ENCODE data around the gene PRUNE2. TPM values are rescaled to one million over a fixed set of nuclear protein-coding genes. Genes with fewer than 3 reads are reported as not detected.

PRUNE2 gene
- total RNA-seq, 6 experiments from 2014 or later = 1.4 to 3.3 (median 2.1) TPM

GRCh38 chr9:76630916-76631315 lies 275.0 kb downstream of the PRUNE2 start:
- no peak overlapping the region for H3K4me3 ChIP-seq
- H3K4me1 ChIP-seq = no peaks in the 10 kb centered on the region
- H3K9me3 ChIP-seq = no peaks in the 10 kb centered on the region
- no peaks in the 10 kb centered on the region for H3K36me3 ChIP-seq
- no peak for DNase-seq
- 53% methylated on average over 2 of the region's 3 CpGs for WGBS (ENCODE audit: insufficient coverage, low coverage, low lambda C conversion rate, missing lambda C conversion rate)
- H3K27ac ChIP-seq = no peak overlapping the region
- H3K27me3 ChIP-seq = no peaks in the 10 kb centered on the region
- no peak for ATAC-seq
- TF ChIP-seq POLR2A (IDR thresholded peaks at IDR 0.05) = no peak
- no peak for TF ChIP-seq CTCF (IDR thresholded peaks at IDR 0.05)
- intact Hi-C loops (cut with DNase I) = no loop called here

- no peak overlapping the region for H3K27ac ChIP-seq
- intact Hi-C loops (cut with DNase I) = no loop called here
- 34% methylated on average over 4 of the region's 4 CpGs for WGBS (ENCODE audit: insufficient coverage, low coverage, low lambda C conversion rate, missing lambda C conversion rate)
- no peak overlapping the region for H3K4me3 ChIP-seq
- ATAC-seq = no peak
- H3K4me1 ChIP-seq = no peaks in the 10 kb centered on the region
- H3K36me3 ChIP-seq = no peaks in the 10 kb centered on the region
- no peak for DNase-seq
- TF ChIP-seq CTCF (IDR thresholded peaks at IDR 0.05) (no peak), POLR2A (IDR thresholded peaks at IDR 0.05) (no peak)
- no peaks in the 10 kb centered on the region for H3K9me3 ChIP-seq
- H3K27me3 ChIP-seq = no peaks in the 10 kb centered on the region
Observed at GRCh38 chr9:76629205-76629990, 276.5 kb downstream of the PRUNE2 start.

- Histone ChIP-seq H3K27ac (no peak overlapping the region), H3K4me1 (no peaks in the 10 kb centered on the region), H3K9me3 (no peaks in the 10 kb centered on the region), H3K4me3 (no peak overlapping the region), H3K36me3 (no peaks in the 10 kb centered on the region), H3K27me3 (no peaks in the 10 kb centered on the region)
- no peak for DNase-seq
- no peak for ATAC-seq
- WGBS (ENCODE audit: insufficient coverage, low coverage, low lambda C conversion rate, missing lambda C conversion rate) = 79% methylated on average over 5 of the region's 5 CpGs
- TF ChIP-seq POLR2A (IDR thresholded peaks at IDR 0.05) (no peak), CTCF (IDR thresholded peaks at IDR 0.05) (no peak)
- intact Hi-C loops (cut with DNase I) = no loop called here
Observed at GRCh38 chr9:76628155-76628554, 277.8 kb downstream of the PRUNE2 start.

GRCh38 chr9:76626980-76627379 lies 278.9 kb downstream of the PRUNE2 start:
- no peaks in the 10 kb centered on the region for H3K36me3 ChIP-seq
- 72% methylated on average over 7 of the region's 7 CpGs for WGBS (ENCODE audit: insufficient coverage, low coverage, low lambda C conversion rate, missing lambda C conversion rate)
- DNase-seq (no peak), ATAC-seq (no peak)
- H3K27ac ChIP-seq = no peak overlapping the region
- H3K4me3 ChIP-seq = no peak overlapping the region
- H3K27me3 ChIP-seq = no peaks in the 10 kb centered on the region
- H3K9me3 ChIP-seq = no peaks in the 10 kb centered on the region
- no peaks in the 10 kb centered on the region for H3K4me1 ChIP-seq
- TF ChIP-seq CTCF (IDR thresholded peaks at IDR 0.05) (no peak), POLR2A (IDR thresholded peaks at IDR 0.05) (no peak)
- intact Hi-C loops (cut with DNase I) = no loop called here
